OCI-LY3 (cell line): Measurements from ENCODE around the gene RFTN1.

Experiments used
- CTCF ChIP-seq: fragments of 200-600, 300-600 bp; sonication (generic); IDR thresholded peaks from 2 replicates; pipeline ENCODE4 v1.5.1; 2014; ENCODE audit warnings: antibody characterized with exemption, low read length, low read depth
- EZH2phosphoT487 ChIP-seq: fragments of 200-600 bp; shearing (Covaris generic); IDR thresholded peaks from 2 replicates; pipeline ENCODE4 v1.6.1; 2018; ENCODE audit warnings: antibody characterized with exemption, mixed run types, low read depth

GRCh38 chr3:16399473-16399872 lies 114.0 kb downstream of the RFTN1 start:
- TF ChIP-seq CTCF (no peak), EZH2phosphoT487 (no peak)
